SK-N-SH treated with all-trans-retinoic acid at 6 μM for 48 hours (cell line): ENCODE results near the gene MMP11.

Experiments
- ATAC-seq: fragments of 200-7000 bp; cut with Tn5 transposase; 3 replicates; pipeline ENCODE4 v1.9.1; 2020; ENCODE audit warnings: mild to moderate bottlenecking, moderate library complexity
- BACH2 ChIP-seq: fragments of 250-450 bp; sonication (Bioruptor Pico); IDR thresholded peaks from 2 replicates; pipeline ENCODE4 v1.9.0; 2021; ENCODE audit warnings: mild to moderate bottlenecking, borderline replicate concordance
- CREB5 ChIP-seq: fragments of 250-450 bp; sonication (Bioruptor Pico); IDR thresholded peaks from 2 replicates; pipeline ENCODE4 v1.5.1; 2020; ENCODE audit warnings: low read depth, mild to moderate bottlenecking, moderate library complexity
- CSDC2 ChIP-seq: fragments of 250-450 bp; sonication (Bioruptor Pico); IDR thresholded peaks from 2 replicates; pipeline ENCODE4 v1.5.0; 2020; ENCODE audit warnings: mild to moderate bottlenecking, moderate library complexity
- CSRNP3 ChIP-seq: fragments of 250-450 bp; sonication (Bioruptor Pico); IDR thresholded peaks from 2 replicates; pipeline ENCODE4 v1.5.1; 2021; ENCODE audit warnings: mild to moderate bottlenecking, moderate library complexity
- ESRRG ChIP-seq: fragments of 250-450 bp; sonication (Bioruptor Pico); IDR thresholded peaks from 2 replicates; pipeline ENCODE4 v1.6.1; 2021; ENCODE audit warnings: mild to moderate bottlenecking
- GLIS3 ChIP-seq: fragments of 250-450 bp; sonication (Bioruptor Pico); IDR thresholded peaks from 2 replicates; pipeline ENCODE4 v1.5.0; 2020; ENCODE audit warnings: mild to moderate bottlenecking, moderate library complexity
- ISL1 ChIP-seq: fragments of 250-450 bp; sonication (Bioruptor Pico); IDR thresholded peaks from 2 replicates; pipeline ENCODE4 v2.1.2; 2022; ENCODE audit warnings: mild to moderate bottlenecking, moderate library complexity
- OSR1 ChIP-seq: fragments of 250-450 bp; sonication (Bioruptor Pico); IDR thresholded peaks from 2 replicates; pipeline ENCODE4 v1.8.0; 2022; ENCODE audit warnings: moderate library complexity, mild to moderate bottlenecking, inconsistent platforms
- PATZ1 ChIP-seq: fragments of 250-450 bp; sonication (Bioruptor Pico); IDR thresholded peaks from 2 replicates; pipeline ENCODE4 v1.8.0; 2020; ENCODE audit warnings: mild to moderate bottlenecking, moderate library complexity, borderline replicate concordance
- POU6F1 ChIP-seq: fragments of 250-450 bp; sonication (Bioruptor Pico); IDR thresholded peaks from 2 replicates; pipeline ENCODE4 v1.8.0; 2021; ENCODE audit warnings: low read depth, mild to moderate bottlenecking, moderate library complexity, borderline replicate concordance
- RARB ChIP-seq: fragments of 250-450 bp; sonication (Bioruptor Pico); IDR thresholded peaks from 2 replicates; pipeline ENCODE4 v1.8.0; 2021; ENCODE audit warnings: mild to moderate bottlenecking, moderate library complexity
- SNAI2 ChIP-seq: fragments of 250-450 bp; sonication (Bioruptor Pico); IDR thresholded peaks from 2 replicates; pipeline ENCODE4 v1.5.0; 2020; ENCODE audit warnings: mild to moderate bottlenecking, moderate library complexity
- TCF4 ChIP-seq: fragments of 250-450 bp; sonication (Bioruptor Pico); IDR thresholded peaks from 2 replicates; pipeline ENCODE4 v1.8.0; 2021; ENCODE audit warnings: mild to moderate bottlenecking, moderate library complexity, borderline replicate concordance
- TOX ChIP-seq: fragments of 250-450 bp; sonication (Bioruptor Pico); IDR thresholded peaks from 2 replicates; pipeline ENCODE4 v1.8.0; 2021; ENCODE audit warnings: mild to moderate bottlenecking, moderate library complexity, borderline replicate concordance
- TSHZ2 ChIP-seq: fragments of 250-450 bp; sonication (Bioruptor Pico); IDR thresholded peaks from 2 replicates; pipeline ENCODE4 v1.5.0; 2020; ENCODE audit warnings: mild to moderate bottlenecking, moderate library complexity
- ZC3H10 ChIP-seq: fragments of 250-450 bp; sonication (Bioruptor Pico); IDR thresholded peaks from 2 replicates; pipeline ENCODE4 v1.5.1; 2021; ENCODE audit warnings: mild to moderate bottlenecking, moderate library complexity
- ZFP3 ChIP-seq: fragments of 250-450 bp; sonication (Bioruptor Pico); IDR thresholded peaks from 2 replicates; pipeline ENCODE4 v1.5.0; 2020; ENCODE audit warnings: mild to moderate bottlenecking, moderate library complexity
- ZFP30 ChIP-seq: fragments of 450-650 bp; formaldehyde crosslinking; IDR thresholded peaks from 2 replicates; pipeline ENCODE4 v1.5.0; 2022; ENCODE audit warnings: mild to moderate bottlenecking, moderate library complexity
- ZNF565 ChIP-seq: fragments of 450-650 bp; formaldehyde crosslinking; conservative IDR thresholded peaks from 2 replicates; pipeline ENCODE4 v1.5.0; 2020; ENCODE audit warnings: low read depth, mild to moderate bottlenecking, moderate library complexity
- ZNF70 ChIP-seq: fragments of 450-650 bp; formaldehyde crosslinking; IDR thresholded peaks from 2 replicates; pipeline ENCODE4 v1.5.0; 2020; ENCODE audit warnings: mild to moderate bottlenecking, moderate library complexity
- ZNF8 ChIP-seq: fragments of 450-650 bp; formaldehyde crosslinking; IDR thresholded peaks from 2 replicates; pipeline ENCODE4 v1.5.0; 2020; ENCODE audit warnings: mild to moderate bottlenecking, moderate library complexity

MMP11 gene

GRCh38 chr22:23822101-23822671, 49.5 kb downstream of the MMP11 start:
- TF ChIP-seq ZFP30: no peak
- TF ChIP-seq ZNF8 (CRISPR knock-in tag): no peak
- TF ChIP-seq ZFP3 (CRISPR knock-in tag): no peak
- TF ChIP-seq BACH2: no peak
- TF ChIP-seq ZC3H10 (CRISPR knock-in tag): no peak
- no peak for TF ChIP-seq TOX (CRISPR knock-in tag)
- TF ChIP-seq ZNF70 (CRISPR knock-in tag): no peak
- TF ChIP-seq TSHZ2 (CRISPR knock-in tag): no peak
- TF ChIP-seq ESRRG: no peak
- no peak for TF ChIP-seq ZNF565 (CRISPR knock-in tag)
- no peak for TF ChIP-seq POU6F1 (CRISPR knock-in tag)
- no peak for TF ChIP-seq SNAI2 (CRISPR knock-in tag)
- no peak for TF ChIP-seq CSRNP3
- no peak for TF ChIP-seq TCF4 (CRISPR knock-in tag)
- no peak for TF ChIP-seq ISL1 (CRISPR knock-in tag)
- no peak for TF ChIP-seq RARB
- no peak for TF ChIP-seq CSDC2 (CRISPR knock-in tag)
- no peak; the same call in 1 of the 3 replicates for ATAC-seq

GRCh38 chr22:23823331-23823791, 50.7 kb downstream of the MMP11 start:
- TF ChIP-seq ZNF70 (CRISPR knock-in tag) (no peak), RARB (no peak), CREB5 (CRISPR knock-in tag) (no peak), TCF4 (CRISPR knock-in tag) (no peak), ZNF8 (CRISPR knock-in tag) (no peak), ZNF565 (CRISPR knock-in tag) (no peak), BACH2 (no peak), ZFP30 (no peak), CSDC2 (CRISPR knock-in tag) (no peak), ISL1 (CRISPR knock-in tag) (no peak), GLIS3 (CRISPR knock-in tag) (no peak), CSRNP3 (no peak)
- TF ChIP-seq, all 23 proteins: peak for 0
- ATAC-seq: no peak

- no peak for ATAC-seq
- TF ChIP-seq CSRNP3 (no peak), ZC3H10 (CRISPR knock-in tag) (no peak), ESRRG (no peak), POU6F1 (CRISPR knock-in tag) (no peak), GLIS3 (CRISPR knock-in tag) (no peak), ISL1 (CRISPR knock-in tag) (no peak), ZFP30 (no peak), ZFP3 (CRISPR knock-in tag) (no peak), ZNF8 (CRISPR knock-in tag) (no peak), TOX (CRISPR knock-in tag) (no peak), PATZ1 (CRISPR knock-in tag) (no peak), SNAI2 (CRISPR knock-in tag) (no peak), OSR1 (CRISPR knock-in tag) (no peak), ZNF70 (CRISPR knock-in tag) (no peak)
Observed at GRCh38 chr22:23824476-23825245, 52.0 kb downstream of the MMP11 start.
